ENCODE data around the gene CARD11.

DNA sequence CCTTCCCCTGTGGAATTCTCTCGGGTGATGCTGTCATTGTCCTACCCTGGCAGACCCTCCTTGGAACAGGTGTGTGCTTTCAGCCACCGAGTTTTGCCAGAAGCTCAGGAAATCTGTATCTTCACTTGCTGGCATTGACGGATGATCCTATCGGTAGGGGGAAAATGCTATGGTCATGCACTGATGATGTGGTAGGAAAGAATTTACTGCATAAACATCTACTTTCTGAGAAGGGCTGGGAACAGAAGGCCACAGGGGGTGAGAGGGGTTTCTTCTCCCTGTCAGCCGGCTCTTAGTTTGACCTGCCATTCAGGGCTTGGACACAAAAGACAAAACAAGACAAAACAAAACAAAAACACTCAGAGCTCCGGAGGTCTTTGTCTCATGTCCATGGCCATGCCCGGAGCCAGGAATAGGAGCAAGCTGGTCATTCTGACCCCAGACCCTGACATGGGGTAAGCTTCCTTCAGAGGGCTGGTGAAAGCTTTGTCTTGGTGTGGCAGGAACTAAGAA is 43.6 kb upstream of the CARD11 start:
- no peak for TF ChIP-seq CTCF (IDR thresholded peaks at IDR 0.05)
- TF ChIP-seq POLR2A (IDR thresholded peaks at IDR 0.05) = no peak
